ENCODE measurements around the gene HDAC4.

The HDAC4 gene

DNA sequence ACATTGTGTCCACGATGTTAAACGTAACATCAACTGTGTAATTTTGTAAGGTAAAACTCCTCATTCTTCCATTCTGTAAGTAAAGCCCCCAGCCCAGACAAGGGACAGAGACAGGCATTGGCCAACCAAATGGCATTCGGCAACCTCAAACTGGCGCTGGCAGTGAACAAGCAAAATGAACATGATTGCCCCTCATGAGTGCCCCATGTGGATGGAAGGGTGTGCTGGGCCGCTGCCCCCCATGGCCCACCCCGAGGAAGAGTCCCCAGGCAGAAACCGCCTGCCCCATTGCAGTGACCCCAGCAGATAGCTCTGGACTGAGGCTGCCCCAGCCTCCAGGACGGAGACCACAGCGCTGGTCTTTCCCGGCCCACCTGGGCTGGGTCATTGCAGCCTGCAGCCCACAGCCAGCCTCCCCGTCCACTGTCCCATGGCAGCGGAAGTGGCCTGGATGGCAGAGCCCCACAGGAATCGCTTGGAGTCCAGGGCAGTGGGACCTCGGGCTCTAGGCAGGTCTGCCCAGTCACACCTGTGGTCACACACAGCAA lies 220.2 kb downstream of the HDAC4 start:
- Histone ChIP-seq H3K4me3 (replicated peaks; ENCODE audit: insufficient read depth, low read length) (no peak overlapping the region), H3K27me3 (ENCODE audit: insufficient read depth, poor library complexity, severe bottlenecking) (no peaks in the 10 kb centered on the region), H3K27ac (replicated peaks) (no peak overlapping the region)
- TF ChIP-seq SPI1 (IDR thresholded peaks at IDR 0.05; ENCODE audit: borderline replicate concordance, low read depth) (no peak), POLR2AphosphoS5 (IDR thresholded peaks at IDR 0.05; ENCODE audit: low read depth) (no peak), GABPA (IDR thresholded peaks at IDR 0.05; ENCODE audit: low read depth) (no peak)
- TF ChIP-seq, protein P1, sequence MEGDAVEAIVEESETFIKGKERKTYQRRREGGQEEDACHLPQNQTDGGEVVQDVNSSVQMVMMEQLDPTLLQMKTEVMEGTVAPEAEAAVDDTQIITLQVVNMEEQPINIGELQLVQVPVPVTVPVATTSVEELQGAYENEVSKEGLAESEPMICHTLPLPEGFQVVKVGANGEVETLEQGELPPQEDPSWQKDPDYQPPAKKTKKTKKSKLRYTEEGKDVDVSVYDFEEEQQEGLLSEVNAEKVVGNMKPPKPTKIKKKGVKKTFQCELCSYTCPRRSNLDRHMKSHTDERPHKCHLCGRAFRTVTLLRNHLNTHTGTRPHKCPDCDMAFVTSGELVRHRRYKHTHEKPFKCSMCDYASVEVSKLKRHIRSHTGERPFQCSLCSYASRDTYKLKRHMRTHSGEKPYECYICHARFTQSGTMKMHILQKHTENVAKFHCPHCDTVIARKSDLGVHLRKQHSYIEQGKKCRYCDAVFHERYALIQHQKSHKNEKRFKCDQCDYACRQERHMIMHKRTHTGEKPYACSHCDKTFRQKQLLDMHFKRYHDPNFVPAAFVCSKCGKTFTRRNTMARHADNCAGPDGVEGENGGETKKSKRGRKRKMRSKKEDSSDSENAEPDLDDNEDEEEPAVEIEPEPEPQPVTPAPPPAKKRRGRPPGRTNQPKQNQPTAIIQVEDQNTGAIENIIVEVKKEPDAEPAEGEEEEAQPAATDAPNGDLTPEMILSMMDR (IDR thresholded peaks at IDR 0.05; ENCODE audit: insufficient read depth, low read length), result no peak
- TF ChIP-seq, protein P2, sequence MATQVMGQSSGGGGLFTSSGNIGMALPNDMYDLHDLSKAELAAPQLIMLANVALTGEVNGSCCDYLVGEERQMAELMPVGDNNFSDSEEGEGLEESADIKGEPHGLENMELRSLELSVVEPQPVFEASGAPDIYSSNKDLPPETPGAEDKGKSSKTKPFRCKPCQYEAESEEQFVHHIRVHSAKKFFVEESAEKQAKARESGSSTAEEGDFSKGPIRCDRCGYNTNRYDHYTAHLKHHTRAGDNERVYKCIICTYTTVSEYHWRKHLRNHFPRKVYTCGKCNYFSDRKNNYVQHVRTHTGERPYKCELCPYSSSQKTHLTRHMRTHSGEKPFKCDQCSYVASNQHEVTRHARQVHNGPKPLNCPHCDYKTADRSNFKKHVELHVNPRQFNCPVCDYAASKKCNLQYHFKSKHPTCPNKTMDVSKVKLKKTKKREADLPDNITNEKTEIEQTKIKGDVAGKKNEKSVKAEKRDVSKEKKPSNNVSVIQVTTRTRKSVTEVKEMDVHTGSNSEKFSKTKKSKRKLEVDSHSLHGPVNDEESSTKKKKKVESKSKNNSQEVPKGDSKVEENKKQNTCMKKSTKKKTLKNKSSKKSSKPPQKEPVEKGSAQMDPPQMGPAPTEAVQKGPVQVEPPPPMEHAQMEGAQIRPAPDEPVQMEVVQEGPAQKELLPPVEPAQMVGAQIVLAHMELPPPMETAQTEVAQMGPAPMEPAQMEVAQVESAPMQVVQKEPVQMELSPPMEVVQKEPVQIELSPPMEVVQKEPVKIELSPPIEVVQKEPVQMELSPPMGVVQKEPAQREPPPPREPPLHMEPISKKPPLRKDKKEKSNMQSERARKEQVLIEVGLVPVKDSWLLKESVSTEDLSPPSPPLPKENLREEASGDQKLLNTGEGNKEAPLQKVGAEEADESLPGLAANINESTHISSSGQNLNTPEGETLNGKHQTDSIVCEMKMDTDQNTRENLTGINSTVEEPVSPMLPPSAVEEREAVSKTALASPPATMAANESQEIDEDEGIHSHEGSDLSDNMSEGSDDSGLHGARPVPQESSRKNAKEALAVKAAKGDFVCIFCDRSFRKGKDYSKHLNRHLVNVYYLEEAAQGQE (IDR thresholded peaks at IDR 0.05; ENCODE audit: insufficient replicate concordance, low read depth), result no peak
- no peak for DNase-seq (ENCODE audit: low read depth in 1 of 2, low spot score in 1 of 2)

DNA sequence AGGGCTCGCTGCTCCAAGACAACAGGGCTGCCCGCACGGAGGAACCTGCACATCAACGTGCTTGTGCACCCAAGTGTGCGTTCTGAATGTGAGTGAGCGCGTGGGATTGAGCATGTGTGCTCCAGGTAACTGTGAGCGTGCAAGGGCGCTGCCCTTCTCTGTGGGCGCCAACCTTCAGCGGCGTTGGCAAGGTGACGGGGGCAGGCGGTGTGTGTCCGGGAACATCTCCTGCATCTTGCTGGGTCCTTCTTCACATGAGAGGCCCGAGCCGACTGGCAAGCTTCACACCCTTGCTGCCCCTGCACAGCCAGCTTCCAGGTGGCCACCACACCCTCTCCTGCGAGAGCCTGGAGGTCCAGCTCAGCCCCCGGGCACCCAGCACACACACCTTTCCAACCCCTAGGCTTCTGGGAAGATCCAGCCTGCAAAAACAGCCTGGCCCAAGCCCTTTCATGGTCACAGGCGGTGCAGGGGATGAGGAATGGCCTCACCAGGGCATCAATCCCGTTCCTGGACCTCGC lies 220.9 kb downstream of the HDAC4 start:
- H3K27me3 ChIP-seq (ENCODE audit: insufficient read depth, poor library complexity, severe bottlenecking), result no peaks in the 10 kb centered on the region
- no peak overlapping the region for H3K27ac ChIP-seq (replicated peaks)
- H3K4me3 ChIP-seq (replicated peaks; ENCODE audit: insufficient read depth, low read length), result no peak overlapping the region
- TF ChIP-seq, protein P2 (IDR thresholded peaks at IDR 0.05; ENCODE audit: insufficient replicate concordance, low read depth), result no peak
- TF ChIP-seq, protein P1 (IDR thresholded peaks at IDR 0.05; ENCODE audit: insufficient read depth, low read length), result no peak
- TF ChIP-seq POLR2AphosphoS5 (IDR thresholded peaks at IDR 0.05; ENCODE audit: low read depth) (no peak), SPI1 (IDR thresholded peaks at IDR 0.05; ENCODE audit: borderline replicate concordance, low read depth) (no peak), GABPA (IDR thresholded peaks at IDR 0.05; ENCODE audit: low read depth) (no peak)
- DNase-seq (ENCODE audit: low read depth in 1 of 2, low spot score in 1 of 2), result no peak

DNA sequence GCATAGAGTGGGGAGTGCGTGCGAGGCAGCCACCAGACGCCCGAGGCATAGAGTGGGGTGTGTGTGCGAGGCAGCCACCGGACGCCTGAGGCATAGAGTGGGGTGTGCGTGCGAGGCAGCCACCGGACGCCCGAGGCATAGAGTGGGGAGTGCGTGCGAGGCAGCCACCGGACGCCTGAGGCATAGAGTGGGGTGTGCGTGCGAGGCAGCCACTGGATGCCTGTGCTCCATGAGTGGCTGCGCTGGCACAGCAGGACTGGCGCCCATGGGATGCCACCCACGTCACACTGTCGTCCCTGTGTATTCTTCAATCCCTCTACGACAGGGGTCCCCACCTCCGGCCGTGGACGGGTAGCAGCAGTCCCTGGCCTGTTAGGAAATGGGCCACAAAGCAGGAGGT lies 221.9 kb downstream of the HDAC4 start:
- H3K27me3 ChIP-seq (ENCODE audit: insufficient read depth, poor library complexity, severe bottlenecking), result no peaks in the 10 kb centered on the region
- no peak overlapping the region for H3K4me3 ChIP-seq (replicated peaks; ENCODE audit: insufficient read depth, low read length)
- TF ChIP-seq GABPA (IDR thresholded peaks at IDR 0.05; ENCODE audit: low read depth) (no peak), POLR2AphosphoS5 (IDR thresholded peaks at IDR 0.05; ENCODE audit: low read depth) (no peak), SPI1 (IDR thresholded peaks at IDR 0.05; ENCODE audit: borderline replicate concordance, low read depth) (no peak)
- TF ChIP-seq, protein P1 (IDR thresholded peaks at IDR 0.05; ENCODE audit: insufficient read depth, low read length), result no peak
- TF ChIP-seq, protein P2 (IDR thresholded peaks at IDR 0.05; ENCODE audit: insufficient replicate concordance, low read depth), result no peak
- H3K27ac ChIP-seq (replicated peaks), result no peak overlapping the region
- DNase-seq (ENCODE audit: low read depth in 1 of 2, low spot score in 1 of 2), result no peak

Measured in HL-60 (cell line).